Mesothelial cell of epicardium (in vitro differentiated cells): ENCODE measurements around the gene GSC. TPM values are rescaled to one million over a fixed set of nuclear protein-coding genes. Genes with fewer than 3 reads are reported as not detected.
"Not testable (repeated sequence)": the region's sequence is repeated elsewhere in the genome, so short reads cannot be mapped to it uniquely, and the experiment has no call there.

Experiments
- DNase-seq, 2 experiments: peaks; one replicate each; pipeline ENCODE4 v3.0.0; 2021; ENCODE audit warnings: low spot score in 2 of 2; ENCODE audit not compliant: unreplicated experiment in 2 of 2
- H3K27ac Mint-ChIP-seq: 2 replicates; pipeline ENCODE4 v1.8.0; 2021; ENCODE audit warnings: mixed read lengths
- H3K27me3 Mint-ChIP-seq: 2 replicates; pipeline ENCODE4 v1.8.0; 2021; ENCODE audit warnings: low read depth, mixed read lengths
- H3K36me3 Mint-ChIP-seq: 2 replicates; pipeline ENCODE4 v1.8.0; 2021; ENCODE audit warnings: mixed read lengths
- H3K4me1 Mint-ChIP-seq: 2 replicates; pipeline ENCODE4 v1.8.0; 2021; ENCODE audit warnings: mixed read lengths
- H3K4me3 Mint-ChIP-seq: 2 replicates; pipeline ENCODE4 v1.8.0; 2021; ENCODE audit warnings: mild to moderate bottlenecking, moderate library complexity, mixed read lengths
- H3K9me3 Mint-ChIP-seq: 2 replicates; pipeline ENCODE4 v1.8.0; 2021; ENCODE audit warnings: mixed read lengths
- CTCF ChIP-seq: fragments of 200-600 bp; sonication (generic); IDR thresholded peaks from one replicate; pipeline ENCODE4 v1.5.0; 2021; ENCODE audit warnings: antibody characterized with exemption; ENCODE audit not compliant: unreplicated experiment
- total RNA-seq: library from RNA; stranded (reverse); gene quantifications from 3 replicates; pipeline ENCODE4 v1.2.1, GENCODE V29; 2021

GSC gene
- 3.8 to 4.9 TPM (median 4.4 TPM) in 3 replicates for total RNA-seq

GRCh38 chr14:94769391-94770250 lies at the start of gene GSC:
Gene GSC, minus strand, starts transcription at chr14:94770113. Its CDS starts 98 bp downstream, at chr14:94770015.
- Mint-ChIP-seq H3K9me3 (no peaks in the 10 kb centered on the region), H3K4me1 (peaks cover 43% of the 10 kb centered on the region), H3K4me3 (peak within 1 kb of the TSS; percentile 67), H3K36me3 (peaks cover 2% of the 10 kb centered on the region), H3K27ac (peak within 1 kb of the TSS; percentile 73), H3K27me3 (peaks cover 96% of the 10 kb centered on the region)
- no peak for TF ChIP-seq CTCF
- peak in 1 of 2 experiments; percentile 51 for DNase-seq

GRCh38 chr14:94819531-94819930 lies 49.6 kb upstream of the GSC start:
- no peak for DNase-seq
- Mint-ChIP-seq H3K4me3 (no peak overlapping the region), H3K36me3 (no peaks in the 10 kb centered on the region), H3K27ac (no peak overlapping the region), H3K4me1 (peaks cover 7% of the 10 kb centered on the region), H3K9me3 (peaks cover 5% of the 10 kb centered on the region), H3K27me3 (peaks cover 16% of the 10 kb centered on the region)
- TF ChIP-seq CTCF = no peak

GRCh38 chr14:94816113-94816512 lies 46.2 kb upstream of the GSC start:
- no peak for TF ChIP-seq CTCF
- peaks cover 11% of the 10 kb centered on the region for H3K27me3 Mint-ChIP-seq
- no peak for DNase-seq
- no peaks in the 10 kb centered on the region for H3K36me3 Mint-ChIP-seq
- no peak overlapping the region for H3K4me3 Mint-ChIP-seq
- no peak overlapping the region for H3K27ac Mint-ChIP-seq
- H3K4me1 Mint-ChIP-seq = peaks cover 7% of the 10 kb centered on the region
- no peaks in the 10 kb centered on the region for H3K9me3 Mint-ChIP-seq

GRCh38 chr14:94805680-94806288 lies 35.9 kb upstream of the GSC start:
- no peak for DNase-seq
- Mint-ChIP-seq H3K36me3 (no peaks in the 10 kb centered on the region), H3K4me1 (peaks cover 8% of the 10 kb centered on the region), H3K27me3 (peaks cover 22% of the 10 kb centered on the region), H3K27ac (no peak overlapping the region), H3K4me3 (no peak overlapping the region), H3K9me3 (no peaks in the 10 kb centered on the region)
- TF ChIP-seq CTCF = no peak

- Mint-ChIP-seq H3K4me3 (no peak overlapping the region), H3K4me1 (peaks cover 8% of the 10 kb centered on the region), H3K27me3 (peaks cover 7% of the 10 kb centered on the region), H3K27ac (no peak overlapping the region), H3K36me3 (no peaks in the 10 kb centered on the region), H3K9me3 (no peaks in the 10 kb centered on the region)
- DNase-seq = no peak
- no peak for TF ChIP-seq CTCF
Measured at GRCh38 chr14:94801225-94801624, 31.3 kb upstream of the GSC start.

GRCh38 chr14:94800764-94801163 lies 30.9 kb upstream of the GSC start:
- H3K27me3 Mint-ChIP-seq, H3K9me3 Mint-ChIP-seq, H3K4me3 Mint-ChIP-seq, DNase-seq, H3K36me3 Mint-ChIP-seq, H3K27ac Mint-ChIP-seq, H3K4me1 Mint-ChIP-seq: not testable (repeated sequence)
